Hepatocyte (in vitro differentiated cells): ENCODE results near the gene GPX2. TPM values are rescaled to one million over a fixed set of nuclear protein-coding genes. Genes with fewer than 3 reads are reported as not detected.

ENCODE experiments used
- DNase-seq: peaks from one replicate; pipeline ENCODE4 v3.0.0-alpha.2; 2016; ENCODE audit warnings: low spot score
- H2AFZ ChIP-seq: fragments of 200-600 bp; sonication (generic); 2 replicates; pipeline ENCODE4 v1.6.0; 2016; ENCODE audit warnings: antibody characterized with exemption, mild to moderate bottlenecking
- H3K27ac ChIP-seq: fragments of 200-600 bp; sonication (generic); 2 replicates; pipeline ENCODE4 v1.5.1; 2016; ENCODE audit warnings: mild to moderate bottlenecking
- H3K27me3 ChIP-seq: fragments of 200-600 bp; sonication (generic); 2 replicates; pipeline ENCODE4 v1.6.1; 2016
- H3K36me3 ChIP-seq: fragments of 200-600 bp; sonication (generic); replicated peaks from 2 replicates; pipeline ENCODE4 v1.5.1; 2016; ENCODE audit warnings: low read depth; ENCODE audit not compliant: insufficient read depth
- H3K4me1 ChIP-seq: fragments of 200-600 bp; sonication (generic); 2 replicates; pipeline ENCODE4 v1.5.1; 2016; ENCODE audit warnings: mild to moderate bottlenecking, moderate library complexity; ENCODE audit not compliant: insufficient read depth
- H3K4me2 ChIP-seq: fragments of 200-600 bp; sonication (generic); 2 replicates; pipeline ENCODE4 v1.6.0; 2016
- H3K4me3 ChIP-seq: fragments of 200-600 bp; sonication (generic); 2 replicates; pipeline ENCODE4 v1.5.1; 2016; ENCODE audit warnings: mild to moderate bottlenecking
- H3K79me2 ChIP-seq: fragments of 200-600 bp; sonication (generic); 2 replicates; pipeline ENCODE4 v1.6.0; 2017; ENCODE audit warnings: mild to moderate bottlenecking
- H3K9me2 ChIP-seq: fragments of 200-600 bp; sonication (generic); replicated peaks from 2 replicates; pipeline ENCODE4 v1.6.0; 2017; ENCODE audit warnings: mild to moderate bottlenecking; ENCODE audit not compliant: insufficient read depth
- H3K9me3 ChIP-seq: fragments of 200-600 bp; sonication (generic); 2 replicates; pipeline ENCODE4 v1.5.1; 2016; ENCODE audit warnings: low read depth, mild to moderate bottlenecking
- H4K20me1 ChIP-seq: fragments of 200-600 bp; sonication (generic); 2 replicates; pipeline ENCODE4 v1.6.0; 2016; ENCODE audit warnings: mild to moderate bottlenecking; ENCODE audit not compliant: insufficient read depth, poor library complexity, severe bottlenecking
- CTCF ChIP-seq: fragments of 200-600 bp; sonication (generic); IDR thresholded peaks from 2 replicates; pipeline ENCODE4 v1.5.1; 2016; ENCODE audit warnings: antibody characterized with exemption, mild to moderate bottlenecking; ENCODE audit not compliant: poor library complexity
- EZH2 ChIP-seq: fragments of 200-600 bp; sonication (generic); IDR thresholded peaks from 2 replicates; pipeline ENCODE4 v1.6.1; 2016; ENCODE audit warnings: antibody characterized with exemption, mild to moderate bottlenecking, borderline replicate concordance
- EZH2phosphoT487 ChIP-seq: fragments of 200-600 bp; sonication (generic); IDR thresholded peaks from one replicate; pipeline ENCODE4 v1.6.1; 2018; ENCODE audit warnings: antibody characterized with exemption, mild to moderate bottlenecking, low read depth, moderate library complexity; ENCODE audit not compliant: unreplicated experiment, severe bottlenecking
- WGBS: methylation state at CpG from one replicate; pipeline ENCODE4 v1.1.6; 2016; ENCODE audit warnings: low lambda C conversion rate; ENCODE audit errors: missing lambda C conversion rate; 5-methylcytosine and 5-hydroxymethylcytosine counted together
- polyA plus RNA-seq: library from polyadenylated mRNA; unstranded; fragments of >200 nt; fragmentation: Nextera tagmentation; extraction: Ambion mirVana; gene quantifications from 2 replicates; pipeline ENCODE4 v1.2.1, GENCODE V29; 2016
- total RNA-seq: library from RNA; depleted of rRNA; stranded (reverse); fragments of >200 nt; gene quantifications from 2 replicates; pipeline ENCODE4 v1.2.3, GENCODE V29; 2014

GPX2 gene
- total and polyA plus RNA-seq, 2 experiments from 2014 or later: 59.8 to 115 TPM

- Histone ChIP-seq H2AFZ (peak within 1 kb of the TSS; percentile 72), H3K27me3 (no peaks in the 10 kb centered on the region), H3K9me2 (no peaks in the 10 kb centered on the region), H3K27ac (peak within 1 kb of the TSS; percentile 89), H3K9me3 (no peaks in the 10 kb centered on the region), H4K20me1 (no peaks in the 10 kb centered on the region), H3K4me1 (peaks cover 9% of the 10 kb centered on the region), H3K4me3 (peak within 1 kb of the TSS; percentile 79), H3K79me2 (peaks cover 42% of the 10 kb centered on the region), H3K4me2 (peak within 1 kb of the TSS; percentile 78), H3K36me3 (no peaks in the 10 kb centered on the region)
- peak; percentile 96 for DNase-seq
- TF ChIP-seq EZH2phosphoT487: no peak
- TF ChIP-seq CTCF: peak; percentile 94
- no peak for TF ChIP-seq EZH2
- WGBS: under 1% methylated on average over 65 of the region's 65 CpGs
Observed at GRCh38 chr14:64986648-64987437, 44.3 kb upstream of the GPX2 start, which contains the start of gene FNTB. Gene FNTB, plus strand, starts transcription at chr14:64986895. Its CDS starts 59 bp downstream, at chr14:64986954.

GRCh38 chr14:64983439-64984310 is 41.1 kb upstream of the GPX2 start:
- H3K4me2 ChIP-seq: peak overlapping the region; percentile 81
- no peaks in the 10 kb centered on the region for H3K27me3 ChIP-seq
- H3K9me3 ChIP-seq: no peaks in the 10 kb centered on the region
- TF ChIP-seq CTCF (peak; percentile 69), EZH2 (no peak), EZH2phosphoT487 (no peak)
- WGBS: 11% methylated on average over 15 of the region's 15 CpGs
- H2AFZ ChIP-seq: peak overlapping the region; percentile 38
- H3K9me2 ChIP-seq: no peaks in the 10 kb centered on the region
- no peaks in the 10 kb centered on the region for H3K36me3 ChIP-seq
- no peak overlapping the region for H3K27ac ChIP-seq
- DNase-seq: peak; percentile 79
- H4K20me1 ChIP-seq: no peaks in the 10 kb centered on the region
- no peak overlapping the region for H3K4me3 ChIP-seq
- peaks cover 15% of the 10 kb centered on the region for H3K79me2 ChIP-seq
- peaks cover 15% of the 10 kb centered on the region for H3K4me1 ChIP-seq

- Histone ChIP-seq H3K79me2 (no peaks in the 10 kb centered on the region), H3K27me3 (no peaks in the 10 kb centered on the region), H3K36me3 (no peaks in the 10 kb centered on the region), H3K9me2 (no peaks in the 10 kb centered on the region), H3K4me2 (no peak overlapping the region), H3K27ac (peak overlapping the region; percentile 86), H2AFZ (peak overlapping the region; percentile 18), H3K9me3 (no peaks in the 10 kb centered on the region), H3K4me3 (no peak overlapping the region), H4K20me1 (no peaks in the 10 kb centered on the region), H3K4me1 (peaks cover 6% of the 10 kb centered on the region)
- DNase-seq: peak; percentile 36
- WGBS: 55% methylated on average over 5 of the region's 5 CpGs
- no peak for TF ChIP-seq EZH2
- no peak for TF ChIP-seq EZH2phosphoT487
- no peak for TF ChIP-seq CTCF
Observed at GRCh38 chr14:64979336-64980074, 37.0 kb upstream of the GPX2 start.
